GM12874 (cell line): ENCODE measurements around the gene NHSL1.
A peak's percentile ranks its signal among the peaks of the same experiment; 100 is the strongest.

Experiments
- TF ChIP-seq, protein P1 (sequence below): IDR thresholded peaks from 2 replicates; pipeline ENCODE4 v1.5.1; 2011; ENCODE audit warnings: low read depth, mild to moderate bottlenecking, control low read depth, low read length, moderate library complexity; ENCODE audit not compliant: insufficient read depth

NHSL1 gene

DNA sequence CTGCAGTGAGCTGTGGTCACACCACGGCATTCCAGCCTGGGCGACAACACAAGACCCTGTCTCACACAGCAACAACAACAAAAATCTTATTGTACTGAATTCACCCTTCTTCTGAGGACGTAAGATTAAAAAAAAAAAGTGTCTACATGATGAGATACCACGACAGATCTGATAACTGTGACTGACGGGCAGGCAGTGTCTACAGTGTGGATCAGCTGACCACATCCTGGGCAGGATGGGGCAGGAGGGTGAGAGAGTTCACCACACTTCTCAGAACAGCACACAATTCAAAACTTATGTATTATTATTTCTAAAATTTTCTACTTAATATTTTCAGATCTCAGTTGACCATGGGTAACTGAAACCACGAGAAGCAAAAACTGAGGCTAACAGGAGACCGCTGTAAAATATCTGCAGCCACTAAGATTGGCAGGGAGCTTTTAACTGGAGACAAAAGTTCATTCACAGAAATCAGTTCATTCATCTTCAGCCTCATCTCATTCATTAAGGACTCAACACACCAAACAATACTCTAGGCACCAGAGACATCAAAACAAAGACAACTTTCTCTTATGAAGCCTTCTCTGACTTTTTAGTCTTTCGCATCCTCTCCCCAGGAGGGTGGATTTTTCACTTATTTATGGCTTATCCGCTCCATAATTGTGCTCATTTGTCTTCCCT lies 15.7 kb upstream of the NHSL1 start:
- TF ChIP-seq, protein P1, sequence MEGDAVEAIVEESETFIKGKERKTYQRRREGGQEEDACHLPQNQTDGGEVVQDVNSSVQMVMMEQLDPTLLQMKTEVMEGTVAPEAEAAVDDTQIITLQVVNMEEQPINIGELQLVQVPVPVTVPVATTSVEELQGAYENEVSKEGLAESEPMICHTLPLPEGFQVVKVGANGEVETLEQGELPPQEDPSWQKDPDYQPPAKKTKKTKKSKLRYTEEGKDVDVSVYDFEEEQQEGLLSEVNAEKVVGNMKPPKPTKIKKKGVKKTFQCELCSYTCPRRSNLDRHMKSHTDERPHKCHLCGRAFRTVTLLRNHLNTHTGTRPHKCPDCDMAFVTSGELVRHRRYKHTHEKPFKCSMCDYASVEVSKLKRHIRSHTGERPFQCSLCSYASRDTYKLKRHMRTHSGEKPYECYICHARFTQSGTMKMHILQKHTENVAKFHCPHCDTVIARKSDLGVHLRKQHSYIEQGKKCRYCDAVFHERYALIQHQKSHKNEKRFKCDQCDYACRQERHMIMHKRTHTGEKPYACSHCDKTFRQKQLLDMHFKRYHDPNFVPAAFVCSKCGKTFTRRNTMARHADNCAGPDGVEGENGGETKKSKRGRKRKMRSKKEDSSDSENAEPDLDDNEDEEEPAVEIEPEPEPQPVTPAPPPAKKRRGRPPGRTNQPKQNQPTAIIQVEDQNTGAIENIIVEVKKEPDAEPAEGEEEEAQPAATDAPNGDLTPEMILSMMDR, result no peak

DNA sequence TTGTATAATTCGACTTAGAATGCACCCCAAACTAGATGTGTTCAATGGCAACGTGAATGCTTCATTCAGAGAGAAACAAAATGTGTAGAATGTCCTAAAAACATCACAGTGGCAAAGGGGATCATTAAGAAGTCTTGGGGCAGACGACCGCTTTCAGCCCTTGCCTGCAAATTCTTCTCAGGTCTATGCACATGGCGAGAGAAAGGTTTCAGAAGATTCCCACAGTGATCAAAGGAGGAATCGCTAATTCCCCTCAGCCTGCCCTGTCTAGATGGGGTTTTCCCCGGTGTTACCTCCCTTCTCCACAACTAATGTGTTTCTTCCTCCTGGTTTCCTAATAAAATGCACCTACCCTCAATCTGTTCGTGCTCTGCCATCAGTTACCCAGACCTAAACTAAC lies 13.3 kb upstream of the NHSL1 start:
- TF ChIP-seq, protein P1, result no peak

DNA sequence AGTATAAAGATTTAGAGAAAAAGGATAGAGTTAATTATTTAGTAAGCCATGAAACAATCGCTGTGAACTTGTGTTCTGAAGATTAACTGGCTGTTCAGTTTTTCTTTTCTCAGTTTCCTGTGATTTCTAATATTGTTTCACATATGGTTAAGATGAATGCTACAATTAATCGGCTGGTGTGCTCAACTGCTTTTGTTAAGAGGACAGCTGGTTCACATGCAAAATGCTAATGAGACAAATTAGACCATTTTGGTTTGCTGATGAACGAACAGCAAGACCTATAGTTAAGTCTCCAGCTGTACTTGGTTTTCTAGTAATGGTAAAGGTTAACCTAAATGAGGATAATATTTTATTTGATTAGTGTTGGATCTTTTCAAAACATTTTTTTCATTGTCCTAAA lies 10.8 kb upstream of the NHSL1 start:
- TF ChIP-seq, protein P1, result no peak

DNA sequence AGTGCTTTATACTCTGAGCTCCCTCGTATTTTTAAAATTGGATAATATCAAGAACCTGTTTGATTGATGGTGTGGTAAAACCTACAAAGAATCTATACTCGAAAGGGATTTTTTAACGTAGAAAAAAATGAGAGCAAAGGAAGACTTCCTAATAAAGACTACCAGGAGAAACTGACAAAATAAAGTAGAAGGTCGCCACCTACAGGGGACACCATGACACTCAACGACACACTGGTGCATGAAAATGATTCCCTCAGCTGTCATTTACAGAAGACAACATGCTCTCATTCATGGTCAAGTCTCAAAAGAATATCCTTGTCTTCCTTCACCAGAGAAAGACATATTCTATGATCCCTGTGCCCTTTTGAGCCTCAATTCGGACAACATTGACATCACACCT lies 10.1 kb upstream of the NHSL1 start:
- TF ChIP-seq, protein P1, result peak; percentile 62

DNA sequence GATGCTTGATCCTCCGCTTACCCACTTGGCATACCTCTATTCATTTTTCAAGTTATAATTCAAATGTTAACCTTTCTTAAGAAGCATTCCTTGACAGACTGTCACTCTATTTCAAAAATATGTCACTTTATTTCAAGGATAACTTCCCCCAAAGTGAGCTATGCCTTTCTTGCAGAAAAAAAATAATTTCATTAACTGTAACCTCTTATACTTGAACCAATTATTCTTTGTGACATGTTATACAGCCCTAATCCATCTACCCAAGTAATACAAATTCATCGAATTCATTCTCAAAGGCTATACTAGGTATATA lies 9.3 kb upstream of the NHSL1 start:
- TF ChIP-seq, protein P1, result no peak

DNA sequence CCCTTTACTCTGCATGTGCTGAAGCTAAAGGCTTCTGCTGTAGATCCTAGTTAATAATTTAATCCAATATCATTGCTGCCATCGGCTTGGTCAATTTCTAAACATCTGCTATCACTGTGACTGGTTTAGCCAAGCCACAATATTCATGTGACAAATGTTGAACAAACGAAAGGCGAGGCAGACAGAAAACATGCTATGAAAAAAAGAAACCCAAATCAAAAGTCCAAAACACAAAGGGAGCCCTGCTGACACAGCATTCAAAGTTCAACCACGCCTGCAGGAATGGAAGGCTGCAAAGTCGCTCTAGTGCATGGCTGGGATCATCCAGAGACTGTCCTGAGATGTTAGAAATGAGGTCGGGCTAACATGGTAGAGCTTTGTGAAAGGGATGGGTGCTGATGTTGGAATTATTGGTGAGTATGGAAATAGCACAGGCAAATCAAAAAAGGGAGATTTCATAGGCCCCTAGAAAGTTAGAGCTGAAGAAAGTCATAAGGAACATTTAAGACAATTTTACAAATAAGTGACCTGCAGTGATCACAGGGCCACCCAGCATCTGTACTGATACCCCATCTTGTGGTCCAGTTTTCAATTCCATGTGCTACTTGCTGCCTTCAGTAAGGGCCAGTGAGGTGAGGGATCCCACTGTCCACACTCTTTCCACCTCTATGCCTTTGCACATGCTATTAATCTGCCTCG lies 8.8 kb upstream of the NHSL1 start:
- TF ChIP-seq, protein P1, result no peak

DNA sequence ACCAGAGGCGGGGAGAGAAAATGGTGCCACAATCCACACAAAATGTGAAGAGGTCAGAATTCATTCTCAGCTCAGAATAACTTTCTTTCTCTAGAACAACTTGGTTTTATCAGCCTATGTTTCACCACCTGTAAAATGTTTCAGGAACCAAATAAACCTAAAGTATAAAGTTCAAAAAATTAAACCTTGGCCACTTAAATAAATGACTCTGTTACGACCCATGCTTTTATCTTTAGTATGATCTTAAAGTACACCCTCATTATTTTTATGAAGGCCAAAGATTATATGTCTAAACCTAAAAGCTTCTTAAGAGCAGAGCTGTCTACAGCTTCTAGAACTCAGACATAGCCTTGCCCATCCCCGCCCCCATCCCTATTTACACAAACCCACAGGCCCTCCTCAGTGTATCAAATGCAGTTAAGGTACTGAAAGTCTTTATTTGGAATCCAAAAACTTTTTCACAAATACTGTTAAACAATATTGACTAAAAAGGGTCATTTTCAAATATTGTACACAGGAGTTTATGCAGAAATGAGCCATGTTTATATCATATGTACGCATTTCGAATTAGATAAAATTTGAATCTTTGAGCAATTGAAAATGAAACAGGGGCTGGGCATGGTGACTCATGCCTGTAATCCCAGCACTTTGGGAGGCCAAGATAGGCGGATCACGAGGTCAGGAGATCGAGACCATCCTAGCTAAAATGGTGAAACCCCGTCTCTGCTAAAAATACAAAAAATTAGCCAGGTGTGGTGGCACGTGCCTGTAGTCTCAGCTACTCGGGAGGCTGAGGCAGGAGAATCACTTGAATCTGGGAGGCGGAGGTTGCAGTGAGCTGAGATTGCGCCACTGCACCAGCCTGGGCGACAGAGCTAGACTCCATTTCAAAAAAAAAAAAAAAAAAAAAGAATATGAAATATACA lies 5.7 kb upstream of the NHSL1 start:
- TF ChIP-seq, protein P1, result no peak
